GM21390 (cell line): ENCODE measurements around the gene C6orf47.

ENCODE experiments used
- ATAC-seq: cut with Tn5 transposase; IDR thresholded peaks from one replicate; pipeline ENCODE4 v1.9.1; 2021; ENCODE audit not compliant: unreplicated experiment

C6orf47 gene

GRCh38 chr6:31661262-31662123, 915 bp upstream of the C6orf47 start:
- no peak for ATAC-seq

- ATAC-seq = no peak
Observed at GRCh38 chr6:31659649-31660380, 763 bp downstream of the C6orf47 start.

- ATAC-seq = no peak
Observed at GRCh38 chr6:31658983-31659648, 1.5 kb downstream of the C6orf47 start.

GRCh38 chr6:31658158-31658688, 2.4 kb downstream of the C6orf47 start:
- ATAC-seq = no peak

GRCh38 chr6:31657406-31658157, 3.0 kb downstream of the C6orf47 start:
- ATAC-seq = no peak

GRCh38 chr6:31655349-31656237, 5.0 kb downstream of the C6orf47 start, which contains the start of gene APOM:
Gene APOM (plus strand): TSS chr6:31655894. CDS start chr6:31655967, 73 bp downstream.
- ATAC-seq = no peak

- no peak for ATAC-seq
Observed at GRCh38 chr6:31654574-31655348, 5.8 kb downstream of the C6orf47 start.

GRCh38 chr6:31652925-31653724, 7.5 kb downstream of the C6orf47 start:
- ATAC-seq = peak; percentile 41

- peak; percentile 34 for ATAC-seq
Observed at GRCh38 chr6:31651602-31652191, 8.9 kb downstream of the C6orf47 start.

- no peak for ATAC-seq
Observed at GRCh38 chr6:31645325-31645724, 15.3 kb downstream of the C6orf47 start.

- no peak for ATAC-seq
Observed at GRCh38 chr6:31643818-31644454, 16.6 kb downstream of the C6orf47 start.

- no peak for ATAC-seq
Observed at GRCh38 chr6:31642798-31643570, 17.6 kb downstream of the C6orf47 start.

GRCh38 chr6:31641370-31641769, 19.2 kb downstream of the C6orf47 start:
- no peak for ATAC-seq

- ATAC-seq = no peak
Observed at GRCh38 chr6:31640612-31641011, 20.0 kb downstream of the C6orf47 start.

- ATAC-seq = no peak
Observed at GRCh38 chr6:31639449-31639861, 21.1 kb downstream of the C6orf47 start.

- ATAC-seq = no peak
Observed at GRCh38 chr6:31639043-31639442, 21.5 kb downstream of the C6orf47 start.
